Sigmoid colon (tissue), 7 donors: ENCODE results near the gene TRIO. TPM values are rescaled to one million over a fixed set of nuclear protein-coding genes. Genes with fewer than 3 reads are reported as not detected.

Experiments
- DNase-seq: peaks from one replicate; pipeline ENCODE4 v3.0.0-alpha.2; 2019
- H3K27ac ChIP-seq, 4 donors: fragments of 200-600 bp; sonication (generic); one replicate each; pipeline ENCODE4 v1.5.1; 2016 to 2019; ENCODE audit warnings: mild to moderate bottlenecking in 1 of 4
- H3K27me3 ChIP-seq, 3 donors: fragments of 200-600 bp; sonication (generic); one replicate each; pipeline ENCODE4 v1.5.1; 2019; ENCODE audit warnings: mild to moderate bottlenecking in 1 of 3
- H3K36me3 ChIP-seq, 4 donors: fragments of 200-600 bp; sonication (generic); one replicate each; pipeline ENCODE4 v1.5.1; 2016 to 2019
- H3K4me1 ChIP-seq, 4 donors: fragments of 200-600 bp; sonication (generic); one replicate each; pipeline ENCODE4 v1.5.1; 2017 to 2019
- H3K4me3 ChIP-seq, 4 donors: fragments of 200-600 bp; sonication (generic); one replicate each; pipeline ENCODE4 v1.5.1; 2017 to 2019; ENCODE audit warnings: mild to moderate bottlenecking in 2 of 4, moderate library complexity in 1 of 4
- H3K9me3 ChIP-seq, 4 donors: fragments of 200-600 bp in 3 of 4; sonication (generic) in 3 of 4; one replicate each; pipeline versions ENCODE4 v1.5.1 to v1.6.1; 2013 to 2019
- EP300 ChIP-seq, 4 donors: sonication (generic); formaldehyde crosslinking; IDR thresholded peaks; one replicate each; pipeline ENCODE4 v1.6.1; 2017; ENCODE audit warnings: antibody characterized with exemption in 4 of 4
- POLR2A ChIP-seq, 2 donors: fragments of 450-650 bp; IDR thresholded peaks; one replicate each; pipeline ENCODE4 v1.6.1; 2016; ENCODE audit warnings: antibody characterized with exemption in 2 of 2, mild to moderate bottlenecking in 2 of 2, moderate library complexity in 2 of 2
- POLR2AphosphoS5 ChIP-seq, 4 donors: sonication (generic); formaldehyde crosslinking; IDR thresholded peaks; one replicate each; pipeline ENCODE4 v1.6.1; 2017; ENCODE audit warnings: antibody characterized with exemption in 4 of 4
- WGBS, 2 donors: extraction: QIAGEN DNeasy Blood & Tissue Kit; methylation state at CpG; one replicate each; pipeline ENCODE4 v1.1.7; 2013; 5-methylcytosine and 5-hydroxymethylcytosine counted together
- intact Hi-C: fragments of 100-400 bp; cut with DNase I; formaldehyde crosslinking; loops from one replicate; pipeline ENCODE4 v1.15.1; 2023
- polyA plus RNA-seq, 3 donors: library from polyadenylated mRNA; stranded (reverse); fragments of 200-250 nt; gene quantifications; one replicate each; pipeline ENCODE4 v1.2.3, GENCODE V29; 2013
- total RNA-seq, 4 donors: library from RNA; depleted of rRNA; stranded (reverse); fragments of >200 nt; gene quantifications; one replicate each; pipeline ENCODE4 v1.1.0, GENCODE V29; 2016
- TF ChIP-seq, protein P1 (sequence below), 4 experiments: fragments of 450-650 bp in 3 of 4; fragments of 200-600 bp in 1 of 4; IDR thresholded peaks; one replicate each; pipeline ENCODE4 v1.5.1; 2016 to 2019; ENCODE audit warnings: antibody characterized with exemption in 4 of 4, mild to moderate bottlenecking in 3 of 4, moderate library complexity in 2 of 4
- donor health status: healthy with polysubstance abuse.
- donor health status: Bipolar disorder and iron deficiency.
- donor health status: healthy.

TRIO gene
- total and polyA plus RNA-seq, 7 donors, result 34.8 to 300 (median 119) TPM

DNA sequence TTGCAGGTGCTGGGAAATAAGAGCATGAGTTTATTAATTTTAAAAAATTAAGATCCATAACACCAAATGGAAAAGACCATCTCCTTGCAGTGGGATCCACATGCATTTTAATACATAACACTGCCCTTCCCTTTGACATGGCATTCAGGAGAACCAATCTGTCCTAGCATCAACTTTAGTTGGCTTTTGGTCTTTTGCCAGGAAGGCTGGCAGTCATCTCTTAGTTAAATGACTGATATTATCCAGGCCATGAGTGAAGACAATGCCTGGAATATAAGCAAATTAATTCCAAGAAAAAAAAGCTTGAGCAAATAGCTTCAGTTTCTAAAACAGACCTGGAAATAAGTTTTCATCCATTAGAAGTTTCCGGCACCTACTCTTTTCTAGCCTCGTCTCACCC is 383.4 kb downstream of the TRIO start:
- no peak overlapping the region for H3K27ac ChIP-seq
- no peaks in the 10 kb centered on the region for H3K9me3 ChIP-seq
- DNase-seq, result no peak
- intact Hi-C loops, result no loop called here
- WGBS, 2 donors, result 91 to 96% methylated on average over 2 of the region's 2 CpGs
- no peak overlapping the region for H3K4me3 ChIP-seq
- H3K36me3 ChIP-seq, result peaks cover 0 to 3% (median 0%) of the 10 kb centered on the region in 4 donors
- no peaks in the 10 kb centered on the region for H3K4me1 ChIP-seq
- no peaks in the 10 kb centered on the region for H3K27me3 ChIP-seq
- TF ChIP-seq, protein P1, sequence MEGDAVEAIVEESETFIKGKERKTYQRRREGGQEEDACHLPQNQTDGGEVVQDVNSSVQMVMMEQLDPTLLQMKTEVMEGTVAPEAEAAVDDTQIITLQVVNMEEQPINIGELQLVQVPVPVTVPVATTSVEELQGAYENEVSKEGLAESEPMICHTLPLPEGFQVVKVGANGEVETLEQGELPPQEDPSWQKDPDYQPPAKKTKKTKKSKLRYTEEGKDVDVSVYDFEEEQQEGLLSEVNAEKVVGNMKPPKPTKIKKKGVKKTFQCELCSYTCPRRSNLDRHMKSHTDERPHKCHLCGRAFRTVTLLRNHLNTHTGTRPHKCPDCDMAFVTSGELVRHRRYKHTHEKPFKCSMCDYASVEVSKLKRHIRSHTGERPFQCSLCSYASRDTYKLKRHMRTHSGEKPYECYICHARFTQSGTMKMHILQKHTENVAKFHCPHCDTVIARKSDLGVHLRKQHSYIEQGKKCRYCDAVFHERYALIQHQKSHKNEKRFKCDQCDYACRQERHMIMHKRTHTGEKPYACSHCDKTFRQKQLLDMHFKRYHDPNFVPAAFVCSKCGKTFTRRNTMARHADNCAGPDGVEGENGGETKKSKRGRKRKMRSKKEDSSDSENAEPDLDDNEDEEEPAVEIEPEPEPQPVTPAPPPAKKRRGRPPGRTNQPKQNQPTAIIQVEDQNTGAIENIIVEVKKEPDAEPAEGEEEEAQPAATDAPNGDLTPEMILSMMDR (IDR thresholded peaks at IDR 0.05), result no peak
- no peak for TF ChIP-seq POLR2A (IDR thresholded peaks at IDR 0.05)
- TF ChIP-seq EP300 (IDR thresholded peaks at IDR 0.05), result no peak
- TF ChIP-seq POLR2AphosphoS5 (IDR thresholded peaks at IDR 0.05), result no peak

DNA sequence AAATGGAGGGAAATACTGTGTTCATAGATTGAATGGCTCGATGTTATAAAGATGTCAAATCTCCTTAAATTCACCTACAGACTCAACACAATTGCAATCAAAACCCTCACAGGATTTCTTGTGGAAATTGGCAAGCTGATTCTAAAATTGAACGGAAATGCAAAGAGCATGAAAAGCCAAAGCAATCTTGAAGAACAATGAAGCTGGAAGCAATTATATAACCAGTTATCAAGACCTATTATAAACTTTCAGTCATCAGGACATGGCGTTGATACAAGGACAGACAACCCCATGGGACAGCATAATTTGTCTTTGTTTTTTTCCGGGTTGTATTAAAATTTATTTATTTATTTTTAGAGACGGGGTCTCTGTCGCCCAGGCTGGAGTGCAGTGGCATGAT is 385.0 kb downstream of the TRIO start:
- Histone ChIP-seq H3K27ac (no peak overlapping the region), H3K4me1 (no peaks in the 10 kb centered on the region), H3K9me3 (no peaks in the 10 kb centered on the region), H3K27me3 (no peaks in the 10 kb centered on the region), H3K36me3 (no peaks in the 10 kb centered on the region), H3K4me3 (no peak overlapping the region)
- TF ChIP-seq, protein P1 (IDR thresholded peaks at IDR 0.05), result no peak
- TF ChIP-seq POLR2A (IDR thresholded peaks at IDR 0.05), result no peak
- TF ChIP-seq POLR2AphosphoS5 (IDR thresholded peaks at IDR 0.05), result no peak
- no peak for TF ChIP-seq EP300 (IDR thresholded peaks at IDR 0.05)
- 94 to 95% methylated on average over 6 of the region's 6 CpGs for WGBS, 2 donors
- no peak for DNase-seq
- intact Hi-C loops, result no loop called here

DNA sequence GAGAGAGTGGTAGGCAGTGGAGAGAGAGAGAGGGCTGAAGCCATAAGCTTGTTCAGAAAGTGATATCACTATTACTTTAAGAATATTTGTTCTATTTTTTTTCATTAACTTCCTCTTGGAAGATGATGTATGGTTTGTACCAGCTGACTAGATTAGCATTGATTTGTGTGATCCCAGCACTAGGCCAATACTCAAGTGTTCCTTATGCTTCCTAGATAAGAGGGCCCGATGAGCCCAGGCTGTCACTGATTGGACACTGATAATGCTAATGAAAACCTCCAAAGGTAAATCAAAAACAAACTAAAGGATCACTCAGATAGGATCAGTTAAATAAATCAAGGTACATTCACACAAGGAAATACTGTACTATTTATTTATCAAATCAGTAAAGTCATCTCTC is 385.8 kb downstream of the TRIO start:
- Histone ChIP-seq H3K27ac (no peak overlapping the region), H3K4me1 (no peaks in the 10 kb centered on the region), H3K9me3 (no peaks in the 10 kb centered on the region), H3K27me3 (no peaks in the 10 kb centered on the region), H3K36me3 (no peaks in the 10 kb centered on the region), H3K4me3 (no peak overlapping the region)
- DNase-seq, result no peak
- intact Hi-C loops, result no loop called here
- WGBS, 2 donors, result 14 to 41% methylated on average over 1 of the region's 1 CpG
- TF ChIP-seq POLR2AphosphoS5 (IDR thresholded peaks at IDR 0.05), result no peak

DNA sequence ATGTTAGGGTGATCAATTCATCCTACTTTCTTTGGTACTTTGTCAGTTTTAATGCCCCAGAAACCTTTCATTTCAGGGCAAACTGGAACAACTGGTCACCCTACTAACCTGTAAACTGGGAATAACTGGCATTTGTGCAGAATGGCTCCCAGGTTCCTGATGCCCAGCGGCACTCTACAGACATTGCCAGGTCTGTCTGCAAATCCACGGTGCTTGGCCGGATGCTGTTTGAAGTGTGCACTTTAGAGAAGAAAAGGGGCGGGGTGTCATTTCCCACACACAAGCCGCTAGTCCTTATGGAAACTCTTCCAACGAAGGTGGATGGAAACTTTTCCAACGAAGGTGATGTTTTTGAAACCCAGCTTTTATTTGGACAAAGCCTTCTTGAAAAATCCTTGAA is 388.5 kb downstream of the TRIO start:
- no peak overlapping the region for H3K27ac ChIP-seq
- no peaks in the 10 kb centered on the region for H3K27me3 ChIP-seq
- DNase-seq, result no peak
- no peaks in the 10 kb centered on the region for H3K36me3 ChIP-seq
- H3K9me3 ChIP-seq, result no peaks in the 10 kb centered on the region
- H3K4me3 ChIP-seq, result no peak overlapping the region
- intact Hi-C loops, result no loop called here
- no peaks in the 10 kb centered on the region for H3K4me1 ChIP-seq
- 74 to 85% methylated on average over 7 of the region's 7 CpGs for WGBS, 2 donors
- no peak for TF ChIP-seq POLR2AphosphoS5 (IDR thresholded peaks at IDR 0.05)
- TF ChIP-seq, protein P1 (IDR thresholded peaks at IDR 0.05), result no peak
- TF ChIP-seq EP300 (IDR thresholded peaks at IDR 0.05), result no peak
- TF ChIP-seq POLR2A (IDR thresholded peaks at IDR 0.05), result no peak

DNA sequence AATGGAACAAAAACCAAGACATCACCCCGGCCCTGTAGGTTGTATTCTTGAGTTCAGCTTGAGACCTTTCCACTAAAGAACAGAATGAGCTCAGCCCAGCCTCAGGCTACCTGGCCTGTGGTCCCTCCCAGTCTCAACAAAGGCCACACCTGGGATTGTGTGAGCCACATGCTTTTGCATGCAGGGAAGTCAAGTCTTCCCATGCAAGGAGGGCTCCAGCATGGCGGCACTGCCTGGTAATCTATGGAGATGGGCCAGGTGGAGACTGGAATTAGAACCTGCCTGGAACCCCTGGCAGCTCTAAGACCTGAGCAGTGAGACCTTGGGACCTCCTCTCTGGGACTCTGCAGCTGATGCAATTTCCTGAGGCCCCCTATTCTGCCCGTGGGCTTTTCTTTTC is 389.0 kb downstream of the TRIO start:
- TF ChIP-seq POLR2AphosphoS5 (IDR thresholded peaks at IDR 0.05), result no peak
- H3K9me3 ChIP-seq, result no peaks in the 10 kb centered on the region
- no peak overlapping the region for H3K27ac ChIP-seq
- intact Hi-C loops, result no loop called here
- H3K27me3 ChIP-seq, result no peaks in the 10 kb centered on the region
- no peak overlapping the region for H3K4me3 ChIP-seq
- no peaks in the 10 kb centered on the region for H3K36me3 ChIP-seq
- no peak for DNase-seq
- WGBS, 2 donors, result 58 to 72% methylated on average over 3 of the region's 3 CpGs
- H3K4me1 ChIP-seq, result no peaks in the 10 kb centered on the region

DNA sequence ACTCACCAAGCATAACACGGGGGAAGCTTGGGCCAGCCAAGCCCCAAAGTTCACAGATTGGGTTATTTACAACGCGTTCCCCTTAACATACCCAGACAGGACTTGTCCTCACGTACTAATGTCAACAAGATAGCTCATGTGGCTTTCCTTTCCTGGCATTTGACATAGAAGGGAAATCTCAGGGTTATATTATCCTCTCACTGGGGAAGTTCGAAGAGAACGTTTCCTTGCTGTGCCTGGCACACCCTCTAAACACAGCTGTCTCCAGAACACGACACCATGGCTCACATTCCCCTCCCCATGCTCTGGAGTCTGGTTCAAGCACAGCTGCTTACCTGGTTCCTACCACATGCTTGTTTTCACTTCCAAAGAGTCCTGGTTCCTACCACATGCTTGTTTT is 391.6 kb downstream of the TRIO start:
- no peak for DNase-seq
- 3 to 16% methylated on average over 7 of the region's 7 CpGs for WGBS, 2 donors
- no peak overlapping the region for H3K27ac ChIP-seq
- intact Hi-C loops, result no loop called here
- H3K27me3 ChIP-seq, result no peaks in the 10 kb centered on the region
- TF ChIP-seq EP300 (IDR thresholded peaks at IDR 0.05), result no peak
- TF ChIP-seq, protein P1 (IDR thresholded peaks at IDR 0.05), result no peak
- TF ChIP-seq POLR2AphosphoS5 (IDR thresholded peaks at IDR 0.05), result no peak
- no peak for TF ChIP-seq POLR2A (IDR thresholded peaks at IDR 0.05)
- no peaks in the 10 kb centered on the region for H3K9me3 ChIP-seq
- no peaks in the 10 kb centered on the region for H3K36me3 ChIP-seq
- H3K4me1 ChIP-seq, result no peaks in the 10 kb centered on the region
- no peak overlapping the region for H3K4me3 ChIP-seq
